ENCODE measurements around the gene UFM1.
A peak's percentile ranks its signal among the peaks of the same experiment; 100 is the strongest.

Gene UFM1

DNA sequence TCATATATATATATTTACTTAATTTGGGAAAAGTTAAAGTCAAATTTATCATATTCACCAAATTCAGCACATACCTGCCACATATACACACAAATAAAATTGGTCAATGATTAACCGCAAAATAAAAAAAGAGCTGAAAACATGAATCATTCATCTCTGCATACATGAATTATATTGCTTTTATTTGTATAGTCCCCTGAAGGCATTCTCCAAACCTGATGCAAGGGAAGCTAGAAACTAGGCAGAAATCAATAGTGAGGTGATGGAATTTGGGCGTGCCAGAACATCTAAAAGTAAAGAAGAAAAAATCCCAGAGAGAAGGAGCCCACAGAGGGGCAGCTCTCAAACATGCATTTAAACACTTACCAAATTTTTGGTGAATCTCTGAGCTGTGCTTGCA lies 60.1 kb downstream of the UFM1 start:
- TF ChIP-seq, protein P1, sequence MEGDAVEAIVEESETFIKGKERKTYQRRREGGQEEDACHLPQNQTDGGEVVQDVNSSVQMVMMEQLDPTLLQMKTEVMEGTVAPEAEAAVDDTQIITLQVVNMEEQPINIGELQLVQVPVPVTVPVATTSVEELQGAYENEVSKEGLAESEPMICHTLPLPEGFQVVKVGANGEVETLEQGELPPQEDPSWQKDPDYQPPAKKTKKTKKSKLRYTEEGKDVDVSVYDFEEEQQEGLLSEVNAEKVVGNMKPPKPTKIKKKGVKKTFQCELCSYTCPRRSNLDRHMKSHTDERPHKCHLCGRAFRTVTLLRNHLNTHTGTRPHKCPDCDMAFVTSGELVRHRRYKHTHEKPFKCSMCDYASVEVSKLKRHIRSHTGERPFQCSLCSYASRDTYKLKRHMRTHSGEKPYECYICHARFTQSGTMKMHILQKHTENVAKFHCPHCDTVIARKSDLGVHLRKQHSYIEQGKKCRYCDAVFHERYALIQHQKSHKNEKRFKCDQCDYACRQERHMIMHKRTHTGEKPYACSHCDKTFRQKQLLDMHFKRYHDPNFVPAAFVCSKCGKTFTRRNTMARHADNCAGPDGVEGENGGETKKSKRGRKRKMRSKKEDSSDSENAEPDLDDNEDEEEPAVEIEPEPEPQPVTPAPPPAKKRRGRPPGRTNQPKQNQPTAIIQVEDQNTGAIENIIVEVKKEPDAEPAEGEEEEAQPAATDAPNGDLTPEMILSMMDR (IDR thresholded peaks at IDR 0.05; ENCODE audit: insufficient read depth, low read depth, low read length, missing control alignments), result no peak
- DNase-seq (ENCODE audit: low read depth), result peak; percentile 83

DNA sequence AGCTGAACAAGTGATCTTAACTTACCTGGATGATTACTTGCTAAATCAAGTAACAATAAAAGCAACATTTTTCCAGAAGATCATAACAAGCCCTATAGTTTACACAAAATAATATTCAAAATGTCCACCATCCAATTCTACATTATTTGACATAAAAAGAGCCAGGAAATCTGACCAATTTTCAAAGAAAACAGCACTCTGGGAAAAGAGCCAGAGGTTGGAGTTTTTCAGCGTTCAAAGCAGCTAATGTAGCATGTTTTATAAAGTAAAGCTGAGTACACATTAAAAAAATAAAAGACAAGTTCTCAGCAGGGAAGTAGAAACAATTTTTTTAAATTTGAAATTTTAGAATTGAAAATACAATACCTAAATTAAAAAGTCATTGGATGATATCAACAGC lies 62.6 kb downstream of the UFM1 start:
- TF ChIP-seq, protein P1 (IDR thresholded peaks at IDR 0.05; ENCODE audit: insufficient read depth, low read depth, low read length, missing control alignments), result no peak
- no peak overlapping the region for H3K4me3 ChIP-seq (ENCODE audit: low read length)
- no peak for DNase-seq (ENCODE audit: low read depth)

More for the DNA sequence above, 60.1 kb downstream of the UFM1 start:
- no peak overlapping the region for H3K4me3 ChIP-seq (ENCODE audit: low read length)
